Neural cell (in vitro differentiated cells): Measurements from ENCODE around the gene MAS1. TPM values are rescaled to one million over a fixed set of nuclear protein-coding genes. Genes with fewer than 3 reads are reported as not detected.

ENCODE experiments used
- H2AFZ ChIP-seq: fragments of 200-600, 300-800 bp; sonication (generic), shearing (Covaris generic); 2 replicates; pipeline ENCODE4 v1.6.0; 2014; ENCODE audit warnings: low read depth, mild to moderate bottlenecking, antibody characterized with exemption, low read length, moderate library complexity
- H3F3A ChIP-seq: fragments of 200-600 bp; shearing (Covaris generic); 2 replicates; pipeline ENCODE4 v1.6.1; 2016; ENCODE audit warnings: mild to moderate bottlenecking, moderate library complexity, mixed read lengths, antibody characterized with exemption, low read length; ENCODE audit not compliant: insufficient read depth, poor library complexity, severe bottlenecking
- H3K27ac ChIP-seq: fragments of 200-600, 300-800 bp; sonication (generic), shearing (Covaris generic); 2 replicates; pipeline ENCODE4 v1.5.1; 2014; ENCODE audit warnings: mild to moderate bottlenecking, low read length, moderate library complexity
- H3K27me3 ChIP-seq: fragments of 300-800, 200-600 bp; sonication (generic), shearing (Covaris generic); 2 replicates; pipeline ENCODE4 v1.6.0; 2014; ENCODE audit warnings: mild to moderate bottlenecking, low read depth, low read length, moderate library complexity; ENCODE audit not compliant: insufficient read depth
- H3K36me3 ChIP-seq: fragments of 300-800, 200-600 bp; sonication (generic), shearing (Covaris generic); 2 replicates; pipeline ENCODE4 v1.5.1; 2014; ENCODE audit warnings: mild to moderate bottlenecking, antibody characterized with exemption, low read length, moderate library complexity; ENCODE audit not compliant: insufficient read depth
- H3K4me2 ChIP-seq: fragments of 300-800, 200-600 bp; sonication (generic), shearing (Covaris generic); 2 replicates; pipeline ENCODE4 v1.6.0; 2014; ENCODE audit warnings: mild to moderate bottlenecking, low read length
- H3K4me3 ChIP-seq: fragments of 300-800, 200-600 bp; sonication (generic), shearing (Covaris generic); 2 replicates; pipeline ENCODE4 v1.5.1; 2014; ENCODE audit warnings: mild to moderate bottlenecking, low read length, moderate library complexity
- H3K79me2 ChIP-seq: fragments of 200-600 bp; shearing (Covaris generic); replicated peaks from 2 replicates; pipeline ENCODE4 v1.6.0; 2014; ENCODE audit warnings: mild to moderate bottlenecking, low read length, moderate library complexity; ENCODE audit not compliant: insufficient read depth
- H3K9ac ChIP-seq: fragments of 300-800, 200-600 bp; sonication (generic), shearing (Covaris generic); 2 replicates; pipeline ENCODE4 v1.6.1; 2016; ENCODE audit warnings: mild to moderate bottlenecking, low read length, mixed read lengths
- H3K9me2 ChIP-seq: fragments of 200-600 bp; shearing (Covaris generic); 2 replicates; pipeline ENCODE4 v1.6.1; 2016; ENCODE audit warnings: mild to moderate bottlenecking, low read length, mixed read lengths; ENCODE audit not compliant: insufficient read depth
- H3K9me3 ChIP-seq: fragments of 200-600, 300-800 bp; sonication (generic), shearing (Covaris generic); 2 replicates; pipeline ENCODE4 v1.6.1; 2016; ENCODE audit warnings: mild to moderate bottlenecking, mixed run types, low read length, moderate library complexity, mixed read lengths
- H4K20me1 ChIP-seq: fragments of 200-600 bp; shearing (Covaris generic); 2 replicates; pipeline ENCODE4 v1.6.1; 2016; ENCODE audit warnings: mild to moderate bottlenecking, mixed run types; ENCODE audit not compliant: insufficient read depth
- EP300 ChIP-seq: fragments of 450-650 bp; conservative IDR thresholded peaks from 2 replicates; pipeline ENCODE4 v1.6.1; 2014; ENCODE audit warnings: antibody characterized with exemption, mild to moderate bottlenecking, moderate library complexity; ENCODE audit not compliant: poor library complexity, severe bottlenecking
- EZH2 ChIP-seq: fragments of 200-600, 300-800 bp; shearing (Covaris generic), sonication (generic); IDR thresholded peaks from 2 replicates; pipeline ENCODE4 v1.6.1; 2014; ENCODE audit warnings: antibody characterized with exemption, low read length, borderline replicate concordance, mild to moderate bottlenecking; ENCODE audit not compliant: insufficient read depth, poor library complexity, severe bottlenecking
- MXI1 ChIP-seq: fragments of 450-650 bp; conservative IDR thresholded peaks from 2 replicates; pipeline ENCODE4 v1.6.1; 2014; ENCODE audit warnings: antibody characterized with exemption, mild to moderate bottlenecking; ENCODE audit not compliant: poor library complexity, severe bottlenecking
- RAD21 ChIP-seq: fragments of 450-650 bp; conservative IDR thresholded peaks from 2 replicates; pipeline ENCODE4 v1.6.1; 2014; ENCODE audit warnings: antibody characterized with exemption, mild to moderate bottlenecking, moderate library complexity
- REST ChIP-seq: IDR thresholded peaks from 2 replicates; pipeline ENCODE4 v1.6.1; 2012; ENCODE audit warnings: borderline replicate concordance
- SMC3 ChIP-seq: fragments of 450-650 bp; conservative IDR thresholded peaks from 2 replicates; pipeline ENCODE4 v1.6.1; 2014; ENCODE audit warnings: antibody characterized with exemption, mild to moderate bottlenecking, moderate library complexity; ENCODE audit not compliant: poor library complexity
- TAF1 ChIP-seq: IDR thresholded peaks from 2 replicates; pipeline ENCODE4 v1.6.1; 2012; ENCODE audit warnings: low read depth
- polyA plus RNA-seq: library from polyadenylated mRNA; depleted of rRNA; stranded (reverse); fragments of >200 nt; gene quantifications from 2 replicates; pipeline ENCODE4 v1.2.3, GENCODE V29; 2014
- TF ChIP-seq, protein P1 (sequence below): fragments of 450-650 bp; IDR thresholded peaks from 2 replicates; pipeline ENCODE4 v1.5.1; 2014; ENCODE audit warnings: antibody characterized with exemption, mild to moderate bottlenecking, moderate library complexity; ENCODE audit not compliant: poor library complexity, severe bottlenecking

Gene MAS1
- polyA plus RNA-seq, 1 donor from 2014 or later, result not detected

DNA sequence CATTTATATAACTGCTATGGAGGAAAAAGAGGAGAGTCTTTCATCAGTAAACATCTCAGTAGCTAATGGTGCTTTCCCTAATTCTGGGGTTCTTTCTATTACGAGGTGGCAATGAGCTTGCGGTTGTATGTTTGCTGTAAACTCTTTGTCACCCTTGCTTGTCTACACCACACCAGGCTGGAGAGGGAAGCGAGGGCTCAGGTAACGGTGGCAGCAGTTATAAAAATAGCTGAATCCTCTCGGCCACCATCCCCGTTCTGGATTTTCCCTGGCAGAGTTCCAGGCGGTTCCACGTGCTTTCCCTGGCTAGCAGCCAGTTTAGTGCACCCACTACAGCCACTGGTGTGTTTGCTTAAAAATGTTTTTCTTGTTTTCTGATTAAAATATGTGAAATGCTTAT, 39.0 kb downstream of the MAS1 start:
- H3K4me3 ChIP-seq, result no peak overlapping the region
- H3K79me2 ChIP-seq, result no peaks in the 10 kb centered on the region
- H4K20me1 ChIP-seq, result no peaks in the 10 kb centered on the region
- H3F3A ChIP-seq, result no peaks in the 10 kb centered on the region
- H3K4me2 ChIP-seq, result no peak overlapping the region
- no peak overlapping the region for H2AFZ ChIP-seq
- no peaks in the 10 kb centered on the region for H3K9me2 ChIP-seq
- H3K9ac ChIP-seq, result no peak overlapping the region
- H3K27ac ChIP-seq, result no peak overlapping the region
- no peaks in the 10 kb centered on the region for H3K27me3 ChIP-seq
- TF ChIP-seq, protein P1, sequence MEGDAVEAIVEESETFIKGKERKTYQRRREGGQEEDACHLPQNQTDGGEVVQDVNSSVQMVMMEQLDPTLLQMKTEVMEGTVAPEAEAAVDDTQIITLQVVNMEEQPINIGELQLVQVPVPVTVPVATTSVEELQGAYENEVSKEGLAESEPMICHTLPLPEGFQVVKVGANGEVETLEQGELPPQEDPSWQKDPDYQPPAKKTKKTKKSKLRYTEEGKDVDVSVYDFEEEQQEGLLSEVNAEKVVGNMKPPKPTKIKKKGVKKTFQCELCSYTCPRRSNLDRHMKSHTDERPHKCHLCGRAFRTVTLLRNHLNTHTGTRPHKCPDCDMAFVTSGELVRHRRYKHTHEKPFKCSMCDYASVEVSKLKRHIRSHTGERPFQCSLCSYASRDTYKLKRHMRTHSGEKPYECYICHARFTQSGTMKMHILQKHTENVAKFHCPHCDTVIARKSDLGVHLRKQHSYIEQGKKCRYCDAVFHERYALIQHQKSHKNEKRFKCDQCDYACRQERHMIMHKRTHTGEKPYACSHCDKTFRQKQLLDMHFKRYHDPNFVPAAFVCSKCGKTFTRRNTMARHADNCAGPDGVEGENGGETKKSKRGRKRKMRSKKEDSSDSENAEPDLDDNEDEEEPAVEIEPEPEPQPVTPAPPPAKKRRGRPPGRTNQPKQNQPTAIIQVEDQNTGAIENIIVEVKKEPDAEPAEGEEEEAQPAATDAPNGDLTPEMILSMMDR, result no peak
- TF ChIP-seq REST, result no peak
- no peaks in the 10 kb centered on the region for H3K9me3 ChIP-seq
- H3K36me3 ChIP-seq, result no peaks in the 10 kb centered on the region

DNA sequence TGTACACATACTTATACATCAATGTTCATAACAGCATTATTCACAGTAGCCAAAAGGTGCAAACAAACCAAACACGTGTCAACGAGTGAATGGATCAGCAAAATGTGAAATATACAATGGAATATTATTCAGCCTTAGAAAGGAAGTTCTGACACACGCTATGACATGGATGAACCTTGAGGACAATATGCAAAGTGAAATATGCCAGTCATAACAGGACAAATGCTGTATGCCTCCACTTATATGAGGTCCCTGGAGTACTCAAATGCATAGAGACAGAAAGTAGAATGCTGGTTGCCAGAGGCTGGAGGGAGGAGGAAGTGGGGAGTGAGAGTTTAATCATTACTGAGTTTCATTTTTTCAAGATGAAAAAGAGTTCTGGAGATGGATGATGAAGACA, 40.3 kb downstream of the MAS1 start:
- Histone ChIP-seq H3K4me2 (no peak overlapping the region), H3F3A (no peaks in the 10 kb centered on the region), H3K79me2 (no peaks in the 10 kb centered on the region), H3K9me2 (no peaks in the 10 kb centered on the region), H4K20me1 (no peaks in the 10 kb centered on the region), H3K9me3 (no peaks in the 10 kb centered on the region), H3K9ac (no peak overlapping the region), H3K27me3 (no peaks in the 10 kb centered on the region), H2AFZ (no peak overlapping the region), H3K27ac (no peak overlapping the region), H3K4me3 (no peak overlapping the region), H3K36me3 (no peaks in the 10 kb centered on the region)
- no peak for TF ChIP-seq SMC3
- no peak for TF ChIP-seq RAD21
- no peak for TF ChIP-seq REST
- no peak for TF ChIP-seq TAF1
- no peak for TF ChIP-seq EZH2
- TF ChIP-seq, protein P1, result no peak
- TF ChIP-seq EP300, result no peak
- no peak for TF ChIP-seq MXI1
